Measurements from ENCODE around the gene SLC30A9. TPM values are rescaled to one million over a fixed set of nuclear protein-coding genes. Genes with fewer than 3 reads are reported as not detected.

The SLC30A9 gene
- total and polyA plus RNA-seq, 2 of the 13 experiments (the other 11 are each of a cell fraction or from before 2014, with no cell fraction given) = 27.5 to 72.8 TPM

Other genes with a start within 250 kb of the SLC30A9 start
- not detected in 2 replicates for gene PHOX2B, start 241.8 kb upstream of the SLC30A9 start, total RNA-seq (2016; rRNA removed; fragmentation: Illumina TruSeq; extraction: Trizol)
- gene PHOX2B, start 241.8 kb upstream of the SLC30A9 start, polyA plus RNA-seq (2011; rRNA removed) = not detected in 2 replicates
- 51.6 and 66.6 TPM in 2 replicates for gene TMEM33, start 55.1 kb upstream of the SLC30A9 start, total RNA-seq (2016; rRNA removed; fragmentation: Illumina TruSeq; extraction: Trizol)
- gene TMEM33, start 55.1 kb upstream of the SLC30A9 start, polyA plus RNA-seq (2011; rRNA removed) = 36.1 and 40.1 TPM in 2 replicates
- 0.09 TPM in 1 of 2 replicates, not detected in the other for gene DCAF4L1, start 8.8 kb upstream of the SLC30A9 start, total RNA-seq (2016; rRNA removed; fragmentation: Illumina TruSeq; extraction: Trizol)
- gene DCAF4L1, start 8.8 kb upstream of the SLC30A9 start, polyA plus RNA-seq (2011; rRNA removed) = 0.03 and 0.05 TPM in 2 replicates
- gene BEND4, start 162.1 kb downstream of the SLC30A9 start, total RNA-seq (2016; rRNA removed; fragmentation: Illumina TruSeq; extraction: Trizol) = not detected in 2 replicates
- not detected in 2 replicates for gene BEND4, start 162.1 kb downstream of the SLC30A9 start, polyA plus RNA-seq (2011; rRNA removed)

All from HepG2 (cell line).